MCF 10A (cell line): ENCODE data around the gene TMEM266. TPM values are rescaled to one million over a fixed set of nuclear protein-coding genes. Genes with fewer than 3 reads are reported as not detected.
"Not testable (repeated sequence)": the region's sequence is repeated elsewhere in the genome, so short reads cannot be mapped to it uniquely, and the experiment has no call there.

Experiments used
- Bru-seq: library from RNA; stranded (reverse); fragments of 400-500 nt; gene quantifications from one replicate; lab custom pipeline; 2021; lab: Mats Ljungman, UMichigan
- BruChase-seq, 2 experiments: library from RNA; stranded (reverse); fragments of 400-500 nt; gene quantifications; one replicate each; lab custom pipeline; 2021; lab: Mats Ljungman, UMichigan
- BruUV-seq: library from RNA; stranded (reverse); fragments of 400-500 nt; replicated peaks from 2 replicates; lab custom pipeline; 2021; lab: Mats Ljungman, UMichigan
- CTCF ChIA-PET: fragments of 300-600 bp; sonication (Branson Sonifier 250); formaldehyde crosslinking; extraction: SDS; loops from one replicate; lab custom pipeline; 2021; ENCODE audit warnings: antibody characterized with exemption, inconsistent platforms; lab: Yijun Ruan, JAX
- POLR2A ChIA-PET: fragments of 300-600, 350-650 bp; sonication (Branson Sonifier 250); formaldehyde crosslinking; extraction: SDS; loops from one replicate; lab custom pipeline; 2020; ENCODE audit warnings: antibody characterized with exemption, inconsistent platforms; lab: Yijun Ruan, JAX
- DNase-seq: peaks from one replicate; pipeline ENCODE4 v3.0.0-alpha.2; 2018; ENCODE audit not compliant: unreplicated experiment
- H3K27ac Mint-ChIP-seq: one replicate; pipeline ENCODE4 v1.8.0; 2022; ENCODE audit warnings: mild to moderate bottlenecking, low read depth, mixed read lengths; ENCODE audit not compliant: unreplicated experiment
- H3K27me3 Mint-ChIP-seq: one replicate; pipeline ENCODE4 v1.8.0; 2022; ENCODE audit warnings: mixed read lengths; ENCODE audit not compliant: insufficient read depth, unreplicated experiment
- H3K36me3 Mint-ChIP-seq: one replicate; pipeline ENCODE4 v1.8.0; 2022; ENCODE audit warnings: mild to moderate bottlenecking, moderate library complexity, mixed read lengths; ENCODE audit not compliant: insufficient read depth, unreplicated experiment
- H3K4me1 Mint-ChIP-seq: one replicate; pipeline ENCODE4 v1.8.0; 2022; ENCODE audit warnings: mixed read lengths; ENCODE audit not compliant: insufficient read depth, unreplicated experiment
- H3K4me3 Mint-ChIP-seq: one replicate; pipeline ENCODE4 v1.8.0; 2022; ENCODE audit warnings: mild to moderate bottlenecking, moderate library complexity, mixed read lengths; ENCODE audit not compliant: unreplicated experiment
- H3K9me3 Mint-ChIP-seq: one replicate; pipeline ENCODE4 v1.8.0; 2022; ENCODE audit warnings: mixed read lengths; ENCODE audit not compliant: unreplicated experiment
- intact Hi-C: fragments of 100-400 bp; cut with micrococcal nuclease; formaldehyde crosslinking; loops from 2 replicates; pipeline ENCODE4 v1.14.1; 2022
- long read RNA-seq: library from polyadenylated mRNA; stranded (forward); transcript quantifications from one replicate; pipeline ENCODE4 v2.0.0, GENCODE V29; 2022
- total RNA-seq: library from RNA; stranded (reverse); gene quantifications from 2 replicates; pipeline ENCODE4 v1.2.3, GENCODE V29; 2022
- TF ChIP-seq, protein P1 (sequence below): fragments of 200-600 bp; IDR thresholded peaks from one replicate; pipeline ENCODE4 v1.8.0; 2022; ENCODE audit warnings: antibody characterized with exemption, mild to moderate bottlenecking; ENCODE audit not compliant: unreplicated experiment

Gene TMEM266, protein sequence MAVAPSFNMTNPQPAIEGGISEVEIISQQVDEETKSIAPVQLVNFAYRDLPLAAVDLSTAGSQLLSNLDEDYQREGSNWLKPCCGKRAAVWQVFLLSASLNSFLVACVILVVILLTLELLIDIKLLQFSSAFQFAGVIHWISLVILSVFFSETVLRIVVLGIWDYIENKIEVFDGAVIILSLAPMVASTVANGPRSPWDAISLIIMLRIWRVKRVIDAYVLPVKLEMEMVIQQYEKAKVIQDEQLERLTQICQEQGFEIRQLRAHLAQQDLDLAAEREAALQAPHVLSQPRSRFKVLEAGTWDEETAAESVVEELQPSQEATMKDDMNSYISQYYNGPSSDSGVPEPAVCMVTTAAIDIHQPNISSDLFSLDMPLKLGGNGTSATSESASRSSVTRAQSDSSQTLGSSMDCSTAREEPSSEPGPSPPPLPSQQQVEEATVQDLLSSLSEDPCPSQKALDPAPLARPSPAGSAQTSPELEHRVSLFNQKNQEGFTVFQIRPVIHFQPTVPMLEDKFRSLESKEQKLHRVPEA
- total RNA-seq = not detected in 2 replicates
- Bru-seq, nascent RNA = percentile 7 among the genes with signal in this experiment
- percentile 5 among the genes with signal in this experiment for BruChase-seq, experiment 1, labeled RNA remaining after a 6-hour chase
- BruChase-seq, experiment 2, labeled RNA remaining after a 2-hour chase = percentile 7 among the genes with signal in this experiment
- long read RNA-seq, partial matches to known transcripts = 0 of 1 reads
- long read RNA-seq, other reads (novel, unspliced or antisense) = 1 of 1 reads

DNA sequence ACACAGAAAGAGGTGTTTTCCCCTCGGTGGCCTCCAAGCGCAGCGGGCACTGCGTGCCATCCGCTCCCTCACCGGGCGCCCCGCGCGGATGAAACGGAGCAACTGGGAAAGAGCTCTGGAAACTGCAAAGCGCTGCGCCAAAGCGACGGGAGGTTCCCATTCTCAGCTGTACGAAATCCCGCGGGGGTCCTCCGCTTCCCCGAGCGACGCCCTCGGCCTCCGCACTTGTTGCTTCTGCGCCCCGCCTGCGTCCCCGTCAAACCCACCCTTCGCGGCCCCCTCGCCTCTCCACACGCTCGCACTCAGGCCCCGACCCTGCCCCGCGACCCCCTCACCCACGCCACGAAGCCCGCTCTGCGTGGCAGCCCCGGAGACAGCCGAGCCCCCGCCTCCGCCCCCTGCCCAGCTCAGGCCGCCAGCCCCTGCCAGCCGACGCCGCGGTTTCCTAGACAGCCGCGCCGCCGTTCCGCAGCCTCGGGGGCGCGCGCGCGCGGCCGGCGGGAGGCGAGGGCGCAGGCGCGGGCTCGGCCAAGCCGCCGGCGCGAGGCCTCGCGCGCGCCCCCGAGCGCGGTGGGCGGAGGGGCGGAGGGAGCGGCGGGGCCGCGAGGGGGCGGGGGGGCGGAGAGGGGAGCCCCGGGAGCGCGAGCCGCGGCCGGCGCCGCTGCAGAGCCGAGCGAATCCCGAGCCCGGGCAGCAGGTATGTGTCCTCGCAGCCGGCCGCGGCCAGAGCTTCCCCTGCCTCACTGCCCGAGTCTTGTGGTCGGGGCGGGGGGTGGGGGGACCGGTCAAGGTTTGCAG, at the start of gene TMEM266:
TMEM266 (plus strand) TSS at position 666 of the 798 bp plus-strand sequence. CDS start 74,279 bp downstream, outside the sequence.
- POLR2A ChIA-PET = interaction anchor here (0.6 to 3.7 kb wide), 7 partner anchors 14 to 1268 kb away, joined by 3 to 51 read pairs (median 3); no protein-coding TSS in a partner anchor
- Mint-ChIP-seq H3K9me3 (no peaks in the 10 kb centered on the region), H3K27me3 (peaks cover 39% of the 10 kb centered on the region), H3K36me3 (no peaks in the 10 kb centered on the region), H3K4me1 (peaks cover 16% of the 10 kb centered on the region), H3K27ac (no peak within 1 kb of the TSS), H3K4me3 (peak within 1 kb of the TSS; percentile 55)
- CTCF ChIA-PET = interaction anchor here (0.6 to 9.6 kb wide), 17 partner anchors 8 to 868 kb away, joined by 3 to 264 read pairs (median 3); no protein-coding TSS in a partner anchor
- peak; percentile 22 for DNase-seq
- intact Hi-C loops = loop anchor here (5.0 to 10.0 kb wide), 2 partner anchors 132 to 805 kb away; no protein-coding TSS in a partner anchor
- TF ChIP-seq, protein P1, sequence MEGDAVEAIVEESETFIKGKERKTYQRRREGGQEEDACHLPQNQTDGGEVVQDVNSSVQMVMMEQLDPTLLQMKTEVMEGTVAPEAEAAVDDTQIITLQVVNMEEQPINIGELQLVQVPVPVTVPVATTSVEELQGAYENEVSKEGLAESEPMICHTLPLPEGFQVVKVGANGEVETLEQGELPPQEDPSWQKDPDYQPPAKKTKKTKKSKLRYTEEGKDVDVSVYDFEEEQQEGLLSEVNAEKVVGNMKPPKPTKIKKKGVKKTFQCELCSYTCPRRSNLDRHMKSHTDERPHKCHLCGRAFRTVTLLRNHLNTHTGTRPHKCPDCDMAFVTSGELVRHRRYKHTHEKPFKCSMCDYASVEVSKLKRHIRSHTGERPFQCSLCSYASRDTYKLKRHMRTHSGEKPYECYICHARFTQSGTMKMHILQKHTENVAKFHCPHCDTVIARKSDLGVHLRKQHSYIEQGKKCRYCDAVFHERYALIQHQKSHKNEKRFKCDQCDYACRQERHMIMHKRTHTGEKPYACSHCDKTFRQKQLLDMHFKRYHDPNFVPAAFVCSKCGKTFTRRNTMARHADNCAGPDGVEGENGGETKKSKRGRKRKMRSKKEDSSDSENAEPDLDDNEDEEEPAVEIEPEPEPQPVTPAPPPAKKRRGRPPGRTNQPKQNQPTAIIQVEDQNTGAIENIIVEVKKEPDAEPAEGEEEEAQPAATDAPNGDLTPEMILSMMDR = no peak
- no TSS peak for BruUV-seq

DNA sequence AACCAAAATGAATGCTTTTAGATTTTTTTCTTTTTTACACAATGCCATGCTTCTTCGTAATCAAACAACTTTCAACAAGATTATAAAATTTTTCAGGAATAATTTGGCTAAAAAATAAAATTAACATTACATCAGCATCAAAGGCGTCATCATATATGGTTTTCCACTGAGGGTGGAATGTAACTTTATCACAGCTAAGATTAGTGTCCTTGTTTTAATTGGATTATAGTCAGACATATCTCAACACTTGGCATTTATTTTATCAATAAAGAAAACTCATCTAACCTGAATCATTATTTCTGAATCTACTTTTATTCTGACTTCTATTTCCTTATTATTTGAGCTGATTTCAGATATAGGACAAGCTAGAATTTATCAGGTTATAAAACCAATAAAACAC, 49.2 kb upstream of the TMEM266 start:
- BruUV-seq = no TSS peak
- no peak for DNase-seq
- intact Hi-C loops = no loop called here
- Mint-ChIP-seq H3K27ac (no peak overlapping the region), H3K36me3 (no peaks in the 10 kb centered on the region), H3K4me1 (peaks cover 19% of the 10 kb centered on the region), H3K9me3 (no peaks in the 10 kb centered on the region), H3K4me3 (no peak overlapping the region), H3K27me3 (no peaks in the 10 kb centered on the region)
- ChIA-PET POLR2A (no interaction called here), CTCF (interaction anchor here (0.5 kb wide), 1 partner anchor 430 kb away, joined by 3 read pairs; no protein-coding TSS in a partner anchor)
- TF ChIP-seq, protein P1 = no peak

DNA sequence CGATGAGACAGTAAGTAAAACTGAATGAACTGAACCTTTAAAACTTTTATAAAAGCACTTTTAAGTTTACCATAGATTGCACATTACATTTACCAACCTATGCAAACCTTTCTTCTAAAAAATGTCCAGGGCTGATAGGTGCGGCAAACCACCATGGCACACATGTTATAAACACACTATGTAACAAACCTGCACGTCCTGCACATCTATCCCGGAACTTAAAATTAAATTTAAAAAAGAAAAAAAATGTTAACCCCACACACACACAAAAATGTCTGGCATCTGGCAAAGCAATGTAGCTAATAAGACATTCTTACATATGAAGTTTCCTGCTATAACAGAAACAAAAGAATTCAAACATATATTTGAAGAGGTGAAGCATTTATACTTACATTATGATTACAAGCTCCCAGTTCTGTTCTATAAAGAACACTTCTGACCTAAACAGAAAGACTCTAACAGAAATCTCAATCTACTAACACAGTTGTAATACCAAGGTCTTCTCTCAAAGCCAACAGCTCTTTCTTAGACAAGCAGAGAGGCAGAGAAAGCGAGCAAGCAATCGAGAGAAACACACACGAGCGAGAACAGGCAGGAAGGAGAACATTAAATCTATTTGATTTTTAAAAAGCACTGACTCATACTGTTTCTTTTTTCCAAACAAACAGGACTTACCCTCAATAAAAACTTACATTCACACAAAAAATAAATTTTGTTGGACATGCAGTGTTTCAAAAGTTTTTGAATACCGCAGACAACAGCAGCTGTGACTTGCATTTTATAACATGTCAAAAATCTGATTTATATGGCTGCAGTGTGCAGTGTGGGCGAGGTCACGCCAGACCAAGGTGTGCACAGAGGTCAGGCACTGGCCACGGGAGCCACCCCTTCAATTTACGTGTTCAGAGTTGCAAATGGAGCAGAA, 47.9 kb upstream of the TMEM266 start, which contains the start of gene NRG4:
NRG4 (minus strand) TSS at position 798 of the 925 bp plus-strand sequence. CDS start 1,194 bp downstream, outside the sequence.
- H3K27ac Mint-ChIP-seq = peak within 1 kb of the TSS; percentile 59
- CTCF ChIA-PET = interaction anchor here (0.6 to 1.2 kb wide), 2 partner anchors 54 to 128 kb away, joined by 3 read pairs; no protein-coding TSS in a partner anchor

DNA sequence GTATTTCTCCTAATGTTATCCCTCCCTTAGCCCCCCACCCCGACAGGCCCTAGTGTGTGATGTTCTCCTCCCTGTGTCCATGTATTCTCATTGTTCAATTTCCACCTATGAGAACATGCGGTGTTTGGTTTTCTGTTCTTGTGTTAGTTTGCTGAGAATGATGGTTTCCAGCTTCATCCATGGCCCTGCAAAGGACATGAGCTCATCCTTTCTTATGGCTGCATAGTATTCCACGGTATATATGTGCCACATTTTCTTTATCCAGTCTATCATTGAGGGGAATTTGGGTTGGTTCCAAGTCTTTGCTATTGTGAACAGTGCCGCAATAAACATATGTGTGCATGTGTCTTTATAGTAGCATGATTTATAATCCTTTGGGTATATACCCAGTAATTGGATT, 46.3 kb upstream of the TMEM266 start:
- H3K36me3 Mint-ChIP-seq, BruUV-seq, DNase-seq, H3K4me1 Mint-ChIP-seq, CTCF ChIA-PET, POLR2A ChIA-PET, H3K27me3 Mint-ChIP-seq, intact Hi-C loops, H3K27ac Mint-ChIP-seq, H3K4me3 Mint-ChIP-seq: not testable (repeated sequence)
- H3K9me3 Mint-ChIP-seq = peaks cover 11% of the 10 kb centered on the region

More for the DNA sequence above, 47.9 kb upstream of the TMEM266 start, which contains the start of gene NRG4:
- DNase-seq = peak; percentile 35
- H3K27me3 Mint-ChIP-seq = no peaks in the 10 kb centered on the region
- peaks cover 11% of the 10 kb centered on the region for H3K9me3 Mint-ChIP-seq
- H3K4me1 Mint-ChIP-seq = peaks cover 7% of the 10 kb centered on the region
- TF ChIP-seq, protein P1 = no peak
- intact Hi-C loops = no loop called here
- peak within 1 kb of the TSS; percentile 55 for H3K4me3 Mint-ChIP-seq
- BruUV-seq = no TSS peak
- POLR2A ChIA-PET = interaction anchor here (0.5 to 1.6 kb wide), 8 partner anchors 9 to 83 kb away, joined by 3 to 9 read pairs (median 4); no protein-coding TSS in a partner anchor
- H3K36me3 Mint-ChIP-seq = no peaks in the 10 kb centered on the region
